ENCODE data around the gene SPOP.
"Not testable (repeated sequence)": the region's sequence is repeated elsewhere in the genome, so short reads cannot be mapped to it uniquely, and the experiment has no call there.

The SPOP gene

DNA sequence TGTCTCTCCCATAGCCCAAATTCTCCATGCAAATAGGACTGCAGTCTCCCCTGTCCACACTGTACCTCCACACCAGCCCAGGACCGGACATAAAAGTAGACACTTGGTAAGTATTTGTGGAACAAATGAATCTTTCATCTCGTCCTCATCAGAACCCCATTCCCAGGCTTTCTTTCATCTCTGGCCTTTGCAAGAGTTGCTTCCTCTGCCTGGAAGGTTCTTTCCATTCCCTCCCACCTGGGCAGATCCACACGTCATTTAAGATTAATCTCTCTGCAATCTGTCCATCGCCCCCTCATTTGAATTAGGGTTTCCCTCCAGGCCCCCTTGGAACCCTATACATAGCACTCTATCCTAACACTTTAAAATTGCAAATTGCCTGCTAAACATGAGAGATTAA, 106.1 kb downstream of the SPOP start:
- no peak for DNase-seq (ENCODE audit: low read depth)

- DNase-seq (ENCODE audit: low read depth) = no peak
Observed at GRCh38 chr17:49571283-49571682, 106.6 kb downstream of the SPOP start.

DNA sequence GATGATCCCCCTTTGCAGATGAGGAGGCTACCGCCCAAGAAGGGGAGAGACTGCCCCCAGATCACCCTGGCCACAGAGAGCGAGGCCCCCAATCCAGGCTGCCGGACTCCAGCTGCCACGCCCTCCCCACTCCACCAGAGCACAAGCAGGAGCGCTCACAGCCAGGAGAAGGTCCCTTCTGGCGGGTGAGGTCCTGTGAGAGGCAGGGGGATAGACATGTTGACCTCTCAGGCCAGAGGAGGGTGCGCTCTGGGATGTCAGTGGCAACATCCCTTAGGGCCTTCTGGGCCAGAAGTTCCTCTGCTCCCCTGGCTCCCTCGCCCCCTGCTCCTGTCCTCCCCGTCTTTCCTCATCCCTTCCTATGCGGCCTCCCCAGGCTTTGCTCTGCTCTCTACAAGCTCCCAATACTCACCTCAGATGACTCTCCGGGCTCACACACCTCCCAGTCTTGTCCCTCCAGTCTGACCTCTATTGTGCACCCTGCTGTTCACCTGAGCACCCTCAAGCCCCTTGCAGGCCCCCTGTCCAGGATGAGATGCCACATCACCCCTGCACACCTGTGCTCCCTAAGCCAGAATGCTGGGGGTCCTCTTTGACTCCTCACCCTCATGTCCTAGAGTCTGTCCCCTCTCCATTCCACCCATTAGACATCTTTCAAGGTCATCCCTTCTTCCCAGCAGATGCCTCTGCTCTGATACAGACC, 107.2 kb downstream of the SPOP start:
- no peak for DNase-seq (ENCODE audit: low read depth)

DNA sequence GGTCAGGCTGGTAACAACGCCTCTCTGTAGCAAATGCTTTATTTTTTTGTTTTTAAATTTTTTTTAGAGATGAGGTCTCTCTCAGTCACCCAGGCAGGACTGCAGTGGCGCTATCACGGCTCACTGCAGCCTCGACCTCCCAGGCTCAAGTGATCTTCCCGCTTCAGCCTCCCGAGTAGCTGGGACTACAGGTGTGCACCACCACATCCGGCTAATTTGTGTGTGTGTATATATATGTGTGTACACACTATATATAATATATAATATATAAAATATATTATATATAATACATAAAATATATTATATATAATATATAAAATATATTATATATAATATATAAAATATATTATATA, 109.2 kb downstream of the SPOP start:
- DNase-seq (ENCODE audit: low read depth) = not testable (repeated sequence)

- peak; percentile 63 for DNase-seq (ENCODE audit: low read depth)
Observed at GRCh38 chr17:49567871-49568694, 109.8 kb downstream of the SPOP start.

DNA sequence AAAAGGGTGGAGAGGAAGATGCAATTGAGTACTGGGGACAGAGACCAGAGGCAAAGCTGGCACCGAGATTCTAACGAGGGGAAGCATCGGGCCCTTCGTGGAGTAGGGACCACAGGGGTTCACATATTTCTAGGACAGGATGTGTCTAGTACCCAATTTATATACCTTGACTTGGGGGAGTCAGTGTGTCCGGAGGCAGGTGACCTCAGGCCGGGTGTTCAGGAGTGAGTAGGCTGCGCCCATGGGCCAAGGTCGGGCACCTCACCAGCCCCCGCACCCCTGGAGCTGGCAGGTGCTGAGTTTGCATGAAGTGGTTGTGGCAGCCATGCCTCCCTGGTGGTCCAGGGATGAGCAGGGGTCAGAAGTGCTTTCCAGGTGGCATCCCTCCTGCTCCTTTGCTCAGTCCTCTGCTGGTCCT, 110.8 kb downstream of the SPOP start:
- no peak for DNase-seq (ENCODE audit: low read depth)

GRCh38 chr17:49566668-49567071, 111.2 kb downstream of the SPOP start:
- no peak for DNase-seq (ENCODE audit: low read depth)

- DNase-seq (ENCODE audit: low read depth) = peak; percentile 69
Observed at GRCh38 chr17:49565948-49566491, 111.9 kb downstream of the SPOP start.

- no peak for DNase-seq (ENCODE audit: low read depth)
Observed at GRCh38 chr17:49564638-49565037, 113.3 kb downstream of the SPOP start.

GRCh38 chr17:49557312-49558024, 120.4 kb downstream of the SPOP start:
- peak; percentile 54 for DNase-seq (ENCODE audit: low read depth)

DNA sequence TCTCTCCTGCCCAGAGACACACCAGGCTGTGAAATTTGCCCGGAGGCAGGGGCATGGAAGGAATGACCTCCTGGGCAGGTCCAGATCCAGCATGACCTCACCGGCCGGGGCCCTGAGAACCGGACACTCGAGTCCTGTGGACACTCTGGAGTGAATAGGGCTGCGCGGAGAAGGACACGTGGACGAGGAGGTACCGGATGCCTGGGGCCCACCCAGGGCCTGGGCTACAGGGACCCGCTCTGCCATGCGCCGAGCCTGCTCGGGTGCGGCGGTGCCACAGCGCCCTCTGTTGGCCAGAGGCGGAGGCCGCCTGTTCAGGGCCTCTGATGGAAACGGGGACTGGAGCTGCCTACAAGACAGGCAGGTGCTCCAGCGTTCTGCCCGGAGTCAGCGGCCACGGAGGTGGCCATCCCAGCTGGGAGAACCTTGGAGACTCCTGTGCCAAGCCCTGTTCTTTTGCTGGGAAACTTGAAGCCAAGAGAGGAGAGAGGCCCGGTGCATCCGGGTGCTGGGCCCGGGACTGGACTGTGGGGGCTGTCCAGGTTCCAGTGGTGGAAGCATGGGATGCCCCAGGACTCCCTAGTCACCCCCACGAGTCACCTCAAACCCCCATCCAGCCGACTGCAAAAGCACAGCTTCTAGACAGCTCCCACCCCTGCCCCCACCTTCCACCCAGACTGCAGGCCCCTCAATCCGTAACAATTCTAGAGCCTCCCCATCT, 121.5 kb downstream of the SPOP start:
- peak; percentile 56 for DNase-seq (ENCODE audit: low read depth)

DNA sequence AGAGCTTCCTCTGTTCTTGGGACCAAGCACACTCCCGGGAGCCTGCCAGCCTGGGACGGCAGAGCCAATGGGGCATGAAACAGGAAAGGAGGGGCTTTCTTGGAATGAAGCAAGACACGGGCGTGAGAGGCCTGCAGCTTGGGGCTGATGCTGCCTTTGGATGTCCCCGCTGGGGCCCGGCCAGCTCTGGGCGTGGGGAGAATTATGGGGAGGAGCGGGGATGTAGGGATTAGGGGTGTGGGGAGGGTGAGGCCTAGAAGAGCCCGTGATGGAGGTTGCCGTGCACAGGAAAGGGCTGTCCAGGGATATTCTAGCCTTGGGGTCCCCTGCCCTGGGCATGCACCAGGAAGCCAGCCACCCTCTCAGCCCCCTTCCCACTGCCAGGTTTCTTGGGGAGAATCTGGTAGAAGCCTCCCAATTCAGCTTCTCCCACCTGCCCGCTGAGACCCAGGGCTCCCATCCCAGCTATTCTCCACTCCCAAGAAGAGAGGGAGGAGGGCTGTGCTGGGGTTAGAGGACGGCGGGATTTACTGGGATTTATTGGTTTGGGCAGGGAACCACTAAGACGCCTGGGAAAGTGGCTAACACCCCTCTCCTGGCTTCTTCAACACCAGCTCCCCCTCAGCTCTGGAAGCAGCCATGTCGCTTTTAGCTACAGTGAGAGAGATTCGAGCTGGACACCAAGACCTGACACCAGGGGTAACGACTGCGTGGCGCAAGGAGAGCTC, 122.2 kb downstream of the SPOP start:
- no peak for DNase-seq (ENCODE audit: low read depth)

DNA sequence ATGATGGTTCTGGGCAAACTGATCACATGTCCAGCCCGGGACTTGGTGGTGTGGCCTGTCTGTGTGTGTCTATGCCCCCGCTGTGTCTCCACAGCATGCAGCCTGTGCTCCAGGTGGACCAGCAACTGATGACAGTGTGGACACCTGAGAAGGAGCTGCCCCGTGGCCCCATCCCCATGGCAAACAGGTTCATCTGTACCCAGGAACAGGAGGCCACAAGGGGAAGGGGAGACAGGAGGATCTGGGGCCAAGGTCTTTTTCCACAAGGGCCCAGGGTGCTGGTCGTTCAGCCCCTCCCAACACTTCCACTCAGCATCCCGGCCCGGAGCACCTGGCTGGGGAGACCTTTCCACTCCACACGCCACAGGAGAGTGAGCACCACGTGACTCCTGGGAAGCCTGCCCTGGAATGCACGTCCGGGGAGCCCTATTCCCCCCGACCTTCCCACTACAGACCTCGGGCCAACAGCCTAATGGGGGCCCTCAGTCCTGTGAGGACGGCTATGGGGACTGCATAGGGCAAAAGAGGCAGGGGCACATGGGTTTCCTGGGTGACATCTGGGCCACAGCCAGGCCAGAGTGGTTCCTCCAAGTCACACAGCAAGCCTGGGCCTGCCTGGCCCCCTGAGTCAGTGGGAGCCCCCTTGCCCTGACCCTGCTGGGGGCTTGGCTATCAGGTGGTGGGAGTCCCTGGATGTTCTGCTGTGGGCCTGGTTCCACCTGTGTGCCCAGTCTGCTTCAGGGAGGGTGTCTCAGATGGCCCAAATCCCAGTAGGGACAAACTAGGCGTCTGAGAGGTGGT, 123.0 kb downstream of the SPOP start:
- no peak for DNase-seq (ENCODE audit: low read depth)

DNA sequence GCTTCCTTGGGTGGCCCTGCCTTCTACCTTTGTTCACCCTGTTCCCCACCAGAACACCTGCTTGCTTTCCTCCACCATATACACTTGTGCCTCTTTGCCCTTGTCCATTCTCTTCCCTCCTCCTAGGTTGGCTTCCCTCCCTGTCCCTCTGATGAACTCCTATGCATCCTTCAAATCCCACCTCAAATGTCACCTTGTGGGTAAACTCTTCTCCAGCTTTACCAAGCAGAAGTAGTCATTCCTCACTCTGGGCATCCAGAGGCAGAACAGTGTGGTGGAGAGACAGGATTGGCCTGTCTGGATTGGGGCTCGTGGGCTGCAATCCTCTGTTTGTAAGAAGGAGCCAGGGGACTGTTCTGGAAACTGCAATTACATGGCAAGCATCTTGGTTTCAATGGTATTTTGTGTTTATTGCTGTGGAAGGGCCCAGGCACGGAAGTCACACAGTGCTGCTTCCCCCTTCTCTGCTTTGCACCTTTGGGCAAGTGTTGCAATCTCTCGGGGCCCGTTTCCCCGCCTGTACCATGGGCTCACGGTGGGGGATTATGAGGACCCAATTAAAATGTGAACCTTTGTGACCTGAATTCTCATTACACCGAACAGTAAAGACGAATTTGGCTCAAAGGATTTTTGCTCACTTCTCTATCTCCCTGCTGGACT, 124.1 kb downstream of the SPOP start:
- DNase-seq (ENCODE audit: low read depth) = no peak

DNA sequence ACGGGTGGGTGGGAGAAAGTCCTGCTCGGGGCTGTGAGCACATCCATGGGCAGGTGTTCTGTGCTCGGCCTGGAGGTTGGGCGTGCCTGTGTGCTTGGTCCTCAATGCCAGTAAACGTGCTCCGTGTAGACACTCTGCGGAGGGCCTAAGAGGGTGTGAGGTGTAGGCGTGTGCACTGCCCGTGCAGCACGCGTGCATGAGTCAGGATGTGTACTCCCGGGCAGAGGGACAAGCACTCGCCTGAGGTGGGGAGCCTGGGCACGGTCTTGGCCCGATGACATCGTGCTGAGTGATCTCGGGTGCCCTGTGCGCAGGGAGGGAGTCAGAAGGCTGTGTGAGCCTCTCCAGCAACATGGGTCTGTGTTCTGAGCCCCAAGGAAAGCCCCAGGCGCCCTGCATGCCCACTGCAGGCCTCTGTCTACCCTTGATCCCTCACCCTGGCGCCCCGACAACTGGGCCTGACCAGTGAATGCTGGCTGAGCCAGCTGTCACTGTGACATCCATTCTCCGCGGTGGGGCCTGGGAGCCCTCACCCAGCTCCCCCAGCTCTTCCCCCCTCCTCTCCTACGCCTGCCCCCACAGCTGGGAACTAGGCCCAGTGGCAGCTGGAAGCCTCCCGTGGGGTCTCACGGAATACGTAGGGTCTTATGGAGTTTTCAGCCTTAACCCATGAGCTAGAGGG, 125.7 kb downstream of the SPOP start:
- DNase-seq (ENCODE audit: low read depth) = no peak

GRCh38 chr17:49551221-49552069, 126.5 kb downstream of the SPOP start:
- DNase-seq (ENCODE audit: low read depth) = no peak

DNA sequence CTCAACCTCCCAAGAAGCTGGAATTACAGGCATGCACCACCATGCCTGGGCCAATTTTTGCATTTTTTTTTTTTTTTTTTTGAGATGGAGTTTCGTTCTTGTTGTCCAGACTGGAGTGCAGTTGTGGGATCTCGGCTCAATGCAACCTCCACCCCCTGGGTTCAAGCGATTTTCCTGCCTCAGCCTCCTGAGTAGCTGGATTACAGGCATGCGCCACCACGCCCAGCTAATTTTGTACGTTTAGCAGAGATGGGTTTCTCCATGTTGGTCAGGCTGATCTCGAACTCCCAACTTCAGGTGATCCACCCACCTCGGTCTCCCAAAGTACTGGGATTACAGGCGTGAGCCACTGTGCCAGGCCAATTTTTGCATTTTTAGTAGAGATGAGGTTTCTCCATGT, 127.1 kb downstream of the SPOP start:
- DNase-seq (ENCODE audit: low read depth) = not testable (repeated sequence)
